GM12878 (cell line): ENCODE results near the gene PPP2R5B. TPM values are rescaled to one million over a fixed set of nuclear protein-coding genes. Genes with fewer than 3 reads are reported as not detected.

Experiments used
- ATAC-seq: fragments of 200-7000 bp; cut with Tn5 transposase; 3 replicates; pipeline ENCODE4 v1.9.1; 2020; ENCODE audit warnings: mild to moderate bottlenecking, moderate library complexity
- BruUV-seq: library from RNA; stranded (reverse); fragments of 400-500 nt; replicated peaks from 2 replicates; lab custom pipeline; 2021; lab: Mats Ljungman, UMichigan
- CTCF ChIA-PET: fragments of 300-600 bp; sonication (Branson Sonifier 250); formaldehyde crosslinking; extraction: SDS; loops from one replicate; lab custom pipeline; 2021; ENCODE audit warnings: inconsistent platforms; lab: Yijun Ruan, JAX
- POLR2A ChIA-PET: fragments of 350-600 bp; formaldehyde crosslinking; extraction: SDS; loops from one replicate; lab custom pipeline; 2021; ENCODE audit warnings: inconsistent platforms; lab: Charles Lee
- RAD21 ChIA-PET: fragments of 300-600 bp; sonication (Branson Sonifier 250); formaldehyde crosslinking; loops from one replicate; lab custom pipeline; 2023; ENCODE audit warnings: antibody characterized with exemption; ENCODE audit not compliant: unreplicated experiment; lab: Charles Lee
- SMC1A ChIA-PET: fragments of 300-600 bp; sonication (Branson Sonifier 250); formaldehyde crosslinking; loops from one replicate; lab custom pipeline; 2023; ENCODE audit not compliant: unreplicated experiment, uncharacterized antibody; lab: Charles Lee
- DNase-seq: peaks from one replicate; pipeline ENCODE4 v3.0.0-alpha.2; 2011; ENCODE audit warnings: low read depth, low spot score
- FAIRE-seq: peaks from 3 replicates; lab custom pipeline; 2011; peaks lifted over from hg19 to GRCh38; lab: Jason Lieb, UNC
- H2AFZ ChIP-seq: 2 replicates; pipeline ENCODE4 v1.6.0; 2011; ENCODE audit warnings: low read depth, low read length, control low read depth; ENCODE audit not compliant: control insufficient read depth
- H3K27ac ChIP-seq: 2 replicates; pipeline ENCODE4 v1.5.1; 2011; ENCODE audit warnings: control low read depth; ENCODE audit not compliant: control insufficient read depth, insufficient read depth
- H3K27me3 ChIP-seq, 2 experiments: replicated peaks in 1 of 2; 2 replicates each; pipeline versions ENCODE4 v1.6.0 to v1.6.1; 2011; ENCODE audit warnings: low read length in 1 of 2; ENCODE audit not compliant: control insufficient read depth in 2 of 2, insufficient read depth in 2 of 2
- H3K36me3 ChIP-seq, 2 experiments: 2 replicates each; pipeline ENCODE4 v1.5.1; 2011; ENCODE audit warnings: low read length in 1 of 2; ENCODE audit not compliant: control insufficient read depth in 2 of 2, insufficient read depth in 2 of 2
- H3K4me1 ChIP-seq: 2 replicates; pipeline ENCODE4 v1.6.1; 2011; ENCODE audit warnings: mild to moderate bottlenecking, low read length, moderate library complexity, mixed read lengths; ENCODE audit not compliant: control insufficient read depth, insufficient read depth
- H3K4me2 ChIP-seq: 2 replicates; pipeline ENCODE4 v1.6.0; 2011; ENCODE audit warnings: control low read depth; ENCODE audit not compliant: control insufficient read depth, insufficient read depth
- H3K4me3 ChIP-seq: fragments of 200-600 bp; sonication (generic); 2 replicates; pipeline ENCODE4 v1.5.1; 2016
- H3K79me2 ChIP-seq: 2 replicates; pipeline ENCODE4 v1.6.0; 2011; ENCODE audit warnings: low read length; ENCODE audit not compliant: control insufficient read depth, insufficient read depth
- H3K9ac ChIP-seq: 2 replicates; pipeline ENCODE4 v1.8.0; 2011; ENCODE audit warnings: low read length, control low read depth, mixed read lengths; ENCODE audit not compliant: control insufficient read depth, insufficient read depth
- H3K9me3 ChIP-seq: replicated peaks from 3 replicates; pipeline ENCODE4 v1.5.1; 2011; ENCODE audit warnings: mild to moderate bottlenecking, low read length; ENCODE audit not compliant: control insufficient read depth, insufficient read depth
- H4K20me1 ChIP-seq: 2 replicates; pipeline ENCODE4 v1.6.0; 2011; ENCODE audit not compliant: control insufficient read depth, insufficient read depth
- CHD1 ChIP-seq: IDR thresholded peaks from 2 replicates; pipeline ENCODE4 v1.6.1; 2012; ENCODE audit warnings: low read depth, low read length, improper control_type of control experiment
- JUND ChIP-seq: IDR thresholded peaks from 2 replicates; pipeline ENCODE4 v1.6.1; 2012; ENCODE audit warnings: low read depth, mild to moderate bottlenecking, low read length, improper control_type of control experiment, moderate library complexity
- KAT2A ChIP-seq: conservative IDR thresholded peaks from 2 replicates; pipeline ENCODE4 v1.6.1; 2011; ENCODE audit warnings: low read depth, low read length; ENCODE audit not compliant: control insufficient read depth
- MXI1 ChIP-seq: fragments of 150-350 bp; IDR thresholded peaks from 2 replicates; pipeline ENCODE4 v1.6.1; 2011; ENCODE audit warnings: low read depth, mild to moderate bottlenecking, inconsistent platforms, low read length, improper control_type of control experiment
- NBN ChIP-seq: fragments of 450-650 bp; IDR thresholded peaks from 2 replicates; pipeline ENCODE4 v1.6.1; 2016
- NFYA ChIP-seq: IDR thresholded peaks from 2 replicates; pipeline ENCODE4 v1.6.1; 2011; ENCODE audit warnings: low read depth, mild to moderate bottlenecking, low read length, improper control_type of control experiment, borderline replicate concordance
- PML ChIP-seq: IDR thresholded peaks from 2 replicates; pipeline ENCODE4 v1.6.1; 2012; ENCODE audit warnings: low read length, inconsistent platforms
- RAD21 ChIP-seq: IDR thresholded peaks from 2 replicates; pipeline ENCODE4 v1.6.1; 2011; ENCODE audit warnings: mild to moderate bottlenecking, low read depth, low read length, moderate library complexity; ENCODE audit not compliant: insufficient read depth
- RB1 ChIP-seq: fragments of 450-650 bp; formaldehyde crosslinking; IDR thresholded peaks from 2 replicates; pipeline ENCODE4 v1.6.1; 2017; ENCODE audit warnings: mild to moderate bottlenecking, borderline replicate concordance
- SMAD5 ChIP-seq: IDR thresholded peaks from 2 replicates; pipeline ENCODE4 v1.6.1; 2016; ENCODE audit warnings: antibody characterized with exemption, low read depth
- SMC3 ChIP-seq: IDR thresholded peaks from 2 replicates; pipeline ENCODE4 v1.6.1; 2011; ENCODE audit warnings: low read length, improper control_type of control experiment, borderline replicate concordance
- TAF1 ChIP-seq: IDR thresholded peaks from 2 replicates; pipeline ENCODE4 v1.6.1; 2011; ENCODE audit warnings: mild to moderate bottlenecking, low read depth, low read length, borderline replicate concordance
- TCF3 ChIP-seq: IDR thresholded peaks from 2 replicates; pipeline ENCODE4 v1.6.1; 2012; ENCODE audit warnings: low read depth, mild to moderate bottlenecking, low read length, borderline replicate concordance; ENCODE audit not compliant: insufficient read depth
- YBX1 ChIP-seq: fragments of 450-650 bp; IDR thresholded peaks from 2 replicates; pipeline ENCODE4 v1.6.1; 2016; ENCODE audit warnings: antibody characterized with exemption
- ZNF24 ChIP-seq: fragments of 450-650 bp; IDR thresholded peaks from 2 replicates; pipeline ENCODE4 v1.6.1; 2017; ENCODE audit warnings: antibody characterized with exemption, mild to moderate bottlenecking
- WGBS: methylation state at CpG from one replicate; pipeline ENCODE4 v1.1.6; 2016; ENCODE audit warnings: low lambda C conversion rate; ENCODE audit not compliant: insufficient replicate concordance, insufficient coverage; ENCODE audit errors: missing lambda C conversion rate; 5-methylcytosine and 5-hydroxymethylcytosine counted together
- in situ Hi-C: fragments of 300-500 bp; cut with MboI; formaldehyde crosslinking; loops from 9 replicates; pipeline ENCODE4 v1.14.3; 2018; ENCODE audit warnings: mixed read lengths
- intact Hi-C: fragments of 100-400 bp; cut with micrococcal nuclease; formaldehyde crosslinking; loops from one replicate; pipeline ENCODE4 v1.14.2; 2022; ENCODE audit not compliant: unreplicated experiment
- polyA plus RNA-seq, 11 experiments: library from polyadenylated mRNA; depleted of rRNA in 4 of 11; unstranded in 6 of 11; stranded (reverse) in 5 of 11; fragments of >200 nt; fragmentation: Nextera tagmentation in 4 of 11; fragmentation: Illumina TruSeq in 1 of 11; extraction: Ambion mirVana in 4 of 11; extraction: Trizol in 1 of 11; gene quantifications; 1 replicate in 1 of 11; 2 replicates in 10 of 11; pipeline versions ENCODE4 v1.2.1 to v1.2.3, GENCODE V29; 2011 to 2016; ENCODE audit warnings: inconsistent platforms in 2 of 11, missing spikeins in 2 of 11, low read depth in 1 of 11
- total RNA-seq, 4 experiments: library from RNA; depleted of rRNA in 3 of 4; stranded (reverse); fragments of >200 nt in 3 of 4; fragmentation: Illumina TruSeq in 1 of 4; extraction: Trizol in 1 of 4; gene quantifications; 2 replicates each; pipeline versions ENCODE4 v1.2.1 to v1.2.3, GENCODE V29; 2013 to 2021
- TF ChIP-seq, protein P1 (sequence below): IDR thresholded peaks from 2 replicates; pipeline ENCODE4 v1.6.1; 2012; ENCODE audit warnings: low read depth, low read length, improper control_type of control experiment
- TF ChIP-seq, protein P2 (sequence below): IDR thresholded peaks from 2 replicates; pipeline ENCODE4 v1.6.1; 2012; ENCODE audit warnings: low read depth, low read length, improper control_type of control experiment

The PPP2R5B gene
- total and polyA plus RNA-seq, 10 of the 15 experiments (the other 5 are each of a cell fraction or from before 2014, with no cell fraction given), result 0.08 to 6.7 (median 2.0) TPM

DNA sequence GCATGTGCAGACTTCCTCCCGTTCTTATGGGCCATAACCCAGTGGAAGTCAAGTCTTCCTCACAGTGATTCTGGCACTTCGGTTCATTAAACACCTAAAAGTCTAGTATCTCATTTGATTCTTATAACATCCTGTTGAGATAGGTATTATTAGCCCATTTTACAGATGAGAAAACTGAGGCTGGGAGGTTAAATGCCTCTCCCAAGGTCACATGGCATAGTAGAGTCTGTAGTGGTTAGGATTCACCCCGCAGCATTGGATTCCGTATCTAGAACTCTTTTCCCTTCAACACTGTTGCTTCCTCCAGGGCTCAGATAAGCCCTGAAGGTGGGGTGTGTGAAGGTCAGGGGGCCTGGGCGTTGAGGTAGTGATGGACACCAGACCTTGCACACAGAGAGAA lies 7.8 kb downstream of the PPP2R5B start:
- Histone ChIP-seq H2AFZ (no peak overlapping the region), H3K27me3 (no peaks in the 10 kb centered on the region), H3K9me3 (no peaks in the 10 kb centered on the region), H3K79me2 (no peaks in the 10 kb centered on the region), H3K27ac (no peak overlapping the region), H3K36me3 (no peaks in the 10 kb centered on the region; a peak in 1 of 4 replicates), H3K4me1 (no peaks in the 10 kb centered on the region), H3K4me2 (no peak overlapping the region), H4K20me1 (no peaks in the 10 kb centered on the region), H3K4me3 (no peak overlapping the region), H3K9ac (no peak overlapping the region)
- SMC1A ChIA-PET, result no interaction called here
- in situ Hi-C loops, result no loop called here
- CTCF ChIA-PET, result no interaction called here
- DNase-seq (no peak), FAIRE-seq (no peak), ATAC-seq (no peak)
- intact Hi-C loops, result no loop called here
- POLR2A ChIA-PET, result interaction anchor here (0.5 kb wide), 1 partner anchor 130 kb away, joined by 6 read pairs; no protein-coding TSS in a partner anchor
- no peak for TF ChIP-seq ZNF24
- TF ChIP-seq KAT2A, result no peak
- TF ChIP-seq RB1, result no peak
- no peak for TF ChIP-seq PML
- TF ChIP-seq NFYA, result no peak
- RAD21 ChIA-PET, result no interaction called here
- 58% methylated on average over 5 of the region's 5 CpGs for WGBS
- BruUV-seq, result no TSS peak

DNA sequence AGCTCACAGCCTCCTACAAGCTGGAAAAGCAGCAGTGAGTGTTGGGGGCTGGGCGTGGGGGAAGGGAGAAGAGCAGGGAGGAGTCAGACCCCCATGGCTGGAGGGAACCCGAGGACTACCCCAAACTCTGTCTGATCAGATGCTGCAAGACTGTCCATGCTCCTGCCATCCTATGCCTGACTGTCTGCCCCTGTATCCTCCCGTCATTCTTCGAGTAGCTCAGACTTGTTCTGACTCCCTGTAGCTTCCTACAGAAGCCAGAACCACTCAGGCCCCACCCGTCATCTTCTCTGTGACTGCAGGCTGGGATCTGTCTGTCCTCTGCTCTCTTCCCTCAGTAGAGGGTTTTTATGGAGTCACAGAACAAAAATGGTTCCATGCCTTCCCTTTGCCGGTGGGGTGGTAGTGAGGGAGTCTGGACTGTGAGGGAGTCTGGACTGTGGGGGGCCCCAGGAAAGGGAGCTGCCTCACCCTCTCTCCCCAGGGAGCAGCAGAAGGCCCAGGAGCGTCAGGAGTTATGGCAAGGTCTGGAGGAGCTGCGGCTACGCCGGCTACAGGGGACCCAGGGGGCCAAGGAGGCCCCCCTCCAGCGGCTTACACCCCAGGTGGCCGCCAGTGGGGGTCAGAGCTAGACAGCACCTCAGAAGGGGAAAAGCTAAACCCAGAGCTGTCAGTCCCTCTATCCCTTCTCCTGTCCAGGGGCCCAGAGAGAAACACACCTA lies 8.9 kb downstream of the PPP2R5B start:
- Histone ChIP-seq H3K9ac (no peak overlapping the region), H4K20me1 (no peaks in the 10 kb centered on the region), H3K27me3 (no peaks in the 10 kb centered on the region), H3K36me3 (no peaks in the 10 kb centered on the region; a peak in 1 of 4 replicates), H3K4me1 (no peaks in the 10 kb centered on the region), H3K79me2 (no peaks in the 10 kb centered on the region), H3K27ac (no peak overlapping the region), H2AFZ (no peak overlapping the region), H3K4me3 (no peak overlapping the region), H3K9me3 (no peaks in the 10 kb centered on the region), H3K4me2 (no peak overlapping the region)
- intact Hi-C loops, result no loop called here
- WGBS, result 65% methylated on average over 12 of the region's 12 CpGs
- TSS peak; percentile 41 for BruUV-seq
- POLR2A ChIA-PET, result no interaction called here
- in situ Hi-C loops, result no loop called here
- CTCF ChIA-PET, result interaction anchor here (0.5 to 1.6 kb wide), 3 partner anchors 11 to 595 kb away, joined by 3 read pairs; no protein-coding TSS in a partner anchor
- SMC1A ChIA-PET, result interaction anchor here (1.0 kb wide), 1 partner anchor 9 kb away, joined by 3 read pairs; the partner anchor contains the start of gene PPP2R5B
- FAIRE-seq (no peak), DNase-seq (no peak), ATAC-seq (no peak)
- RAD21 ChIA-PET, result no interaction called here
- TF ChIP-seq, protein P1, sequence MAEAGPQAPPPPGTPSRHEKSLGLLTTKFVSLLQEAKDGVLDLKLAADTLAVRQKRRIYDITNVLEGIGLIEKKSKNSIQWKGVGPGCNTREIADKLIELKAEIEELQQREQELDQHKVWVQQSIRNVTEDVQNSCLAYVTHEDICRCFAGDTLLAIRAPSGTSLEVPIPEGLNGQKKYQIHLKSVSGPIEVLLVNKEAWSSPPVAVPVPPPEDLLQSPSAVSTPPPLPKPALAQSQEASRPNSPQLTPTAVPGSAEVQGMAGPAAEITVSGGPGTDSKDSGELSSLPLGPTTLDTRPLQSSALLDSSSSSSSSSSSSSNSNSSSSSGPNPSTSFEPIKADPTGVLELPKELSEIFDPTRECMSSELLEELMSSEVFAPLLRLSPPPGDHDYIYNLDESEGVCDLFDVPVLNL, result no peak
- TF ChIP-seq TCF3 (no peak), SMC3 (no peak), MXI1 (no peak), CHD1 (no peak), TAF1 (no peak), YBX1 (no peak), NBN (no peak), JUND (no peak), SMAD5 (no peak), RAD21 (no peak)
- TF ChIP-seq, protein P2, sequence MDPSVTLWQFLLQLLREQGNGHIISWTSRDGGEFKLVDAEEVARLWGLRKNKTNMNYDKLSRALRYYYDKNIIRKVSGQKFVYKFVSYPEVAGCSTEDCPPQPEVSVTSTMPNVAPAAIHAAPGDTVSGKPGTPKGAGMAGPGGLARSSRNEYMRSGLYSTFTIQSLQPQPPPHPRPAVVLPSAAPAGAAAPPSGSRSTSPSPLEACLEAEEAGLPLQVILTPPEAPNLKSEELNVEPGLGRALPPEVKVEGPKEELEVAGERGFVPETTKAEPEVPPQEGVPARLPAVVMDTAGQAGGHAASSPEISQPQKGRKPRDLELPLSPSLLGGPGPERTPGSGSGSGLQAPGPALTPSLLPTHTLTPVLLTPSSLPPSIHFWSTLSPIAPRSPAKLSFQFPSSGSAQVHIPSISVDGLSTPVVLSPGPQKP, result no peak
